ENCODE data around the gene TREML1. TPM values are rescaled to one million over a fixed set of nuclear protein-coding genes. Genes with fewer than 3 reads are reported as not detected.

The TREML1 gene
- total and polyA plus RNA-seq, 4 donors = 0.08 to 4.5 (median 0.12) TPM; not detected in 1

DNA sequence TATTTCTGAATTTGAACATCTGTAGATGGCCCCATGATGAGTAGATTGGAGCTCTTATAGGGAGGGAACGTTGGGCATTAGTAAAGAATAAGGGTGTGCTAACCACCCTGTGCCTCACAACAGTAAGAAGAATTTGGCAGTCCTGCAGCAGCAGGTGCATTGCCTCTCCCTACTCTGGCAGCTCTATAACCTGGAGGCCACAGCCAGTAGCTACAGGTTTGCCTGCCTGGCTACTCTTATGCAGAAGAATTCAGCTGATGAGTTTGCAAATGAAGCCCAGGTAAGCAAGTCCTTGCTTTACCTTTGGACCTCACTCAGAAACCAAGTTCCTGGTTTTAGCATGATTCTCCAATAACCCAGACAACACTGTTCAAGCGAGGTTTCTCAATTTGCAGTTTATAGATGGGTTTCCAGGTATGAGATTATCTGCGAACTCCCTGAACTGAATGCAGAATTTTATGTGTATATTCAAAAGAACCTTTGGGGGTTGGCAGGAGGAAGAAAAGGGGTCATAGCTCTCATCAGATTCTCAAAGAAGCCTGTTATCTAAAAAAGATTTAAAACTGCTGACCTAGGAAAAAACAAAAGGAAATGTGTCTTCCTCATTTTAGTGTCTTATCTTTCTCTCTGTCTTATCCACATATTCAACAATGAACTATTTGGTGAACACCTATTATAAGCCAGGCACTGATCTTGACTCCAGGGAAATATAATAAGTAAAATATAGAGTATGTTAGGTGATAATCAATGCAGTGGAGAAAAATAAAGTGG, 18.9 kb downstream of the TREML1 start:
- no peak overlapping the region for H3K4me3 ChIP-seq (ENCODE audit: low read depth in 1 of 3, low read length in 3 of 3)
- no peaks in the 10 kb centered on the region for H3K27me3 ChIP-seq (ENCODE audit: control insufficient read depth in 4 of 4, insufficient read depth in 4 of 4, low read length in 3 of 4)
- 94% methylated on average over 3 of the region's 3 CpGs for WGBS
- no peak for DNase-seq (ENCODE audit: low spot score)
- H3K27ac ChIP-seq (ENCODE audit: low read depth in 1 of 2, low read length in 2 of 2) = no peak overlapping the region
- no peak overlapping the region for H3K9ac ChIP-seq (ENCODE audit: low read depth in 1 of 2, low read length in 2 of 2)
- H3K36me3 ChIP-seq (ENCODE audit: control insufficient read depth in 4 of 4, insufficient read depth in 3 of 4, low read depth in 1 of 4, low read length in 3 of 4) = peaks cover 0 to 22% (median 8%) of the 10 kb centered on the region in 4 donors
- no peaks in the 10 kb centered on the region for H3K4me1 ChIP-seq (ENCODE audit: control insufficient read depth in 4 of 4, insufficient read depth in 4 of 4, low read length in 3 of 4)
- TF ChIP-seq, protein P1, sequence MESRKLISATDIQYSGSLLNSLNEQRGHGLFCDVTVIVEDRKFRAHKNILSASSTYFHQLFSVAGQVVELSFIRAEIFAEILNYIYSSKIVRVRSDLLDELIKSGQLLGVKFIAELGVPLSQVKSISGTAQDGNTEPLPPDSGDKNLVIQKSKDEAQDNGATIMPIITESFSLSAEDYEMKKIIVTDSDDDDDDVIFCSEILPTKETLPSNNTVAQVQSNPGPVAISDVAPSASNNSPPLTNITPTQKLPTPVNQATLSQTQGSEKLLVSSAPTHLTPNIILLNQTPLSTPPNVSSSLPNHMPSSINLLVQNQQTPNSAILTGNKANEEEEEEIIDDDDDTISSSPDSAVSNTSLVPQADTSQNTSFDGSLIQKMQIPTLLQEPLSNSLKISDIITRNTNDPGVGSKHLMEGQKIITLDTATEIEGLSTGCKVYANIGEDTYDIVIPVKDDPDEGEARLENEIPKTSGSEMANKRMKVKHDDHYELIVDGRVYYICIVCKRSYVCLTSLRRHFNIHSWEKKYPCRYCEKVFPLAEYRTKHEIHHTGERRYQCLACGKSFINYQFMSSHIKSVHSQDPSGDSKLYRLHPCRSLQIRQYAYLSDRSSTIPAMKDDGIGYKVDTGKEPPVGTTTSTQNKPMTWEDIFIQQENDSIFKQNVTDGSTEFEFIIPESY (IDR thresholded peaks at IDR 0.05) = no peak
- TF ChIP-seq HNF4A (conservative IDR thresholded peaks at IDR 0.05) (no peak), REST (IDR thresholded peaks at IDR 0.05) (no peak), MAX (IDR thresholded peaks at IDR 0.05) (no peak), FOXA2 (IDR thresholded peaks at IDR 0.05) (no peak), HNF4G (IDR thresholded peaks at IDR 0.05) (no peak), RAD21 (IDR thresholded peaks at IDR 0.05) (no peak), RXRA (IDR thresholded peaks at IDR 0.05) (no peak), TAF1 (conservative IDR thresholded peaks at IDR 0.05) (no peak), SP1 (IDR thresholded peaks at IDR 0.05) (no peak), FOXA1 (IDR thresholded peaks at IDR 0.05) (no peak)
- TF ChIP-seq, protein P2, sequence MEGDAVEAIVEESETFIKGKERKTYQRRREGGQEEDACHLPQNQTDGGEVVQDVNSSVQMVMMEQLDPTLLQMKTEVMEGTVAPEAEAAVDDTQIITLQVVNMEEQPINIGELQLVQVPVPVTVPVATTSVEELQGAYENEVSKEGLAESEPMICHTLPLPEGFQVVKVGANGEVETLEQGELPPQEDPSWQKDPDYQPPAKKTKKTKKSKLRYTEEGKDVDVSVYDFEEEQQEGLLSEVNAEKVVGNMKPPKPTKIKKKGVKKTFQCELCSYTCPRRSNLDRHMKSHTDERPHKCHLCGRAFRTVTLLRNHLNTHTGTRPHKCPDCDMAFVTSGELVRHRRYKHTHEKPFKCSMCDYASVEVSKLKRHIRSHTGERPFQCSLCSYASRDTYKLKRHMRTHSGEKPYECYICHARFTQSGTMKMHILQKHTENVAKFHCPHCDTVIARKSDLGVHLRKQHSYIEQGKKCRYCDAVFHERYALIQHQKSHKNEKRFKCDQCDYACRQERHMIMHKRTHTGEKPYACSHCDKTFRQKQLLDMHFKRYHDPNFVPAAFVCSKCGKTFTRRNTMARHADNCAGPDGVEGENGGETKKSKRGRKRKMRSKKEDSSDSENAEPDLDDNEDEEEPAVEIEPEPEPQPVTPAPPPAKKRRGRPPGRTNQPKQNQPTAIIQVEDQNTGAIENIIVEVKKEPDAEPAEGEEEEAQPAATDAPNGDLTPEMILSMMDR (IDR thresholded peaks at IDR 0.05; ENCODE audit: low read depth, low read length, missing input control) = no peak
- TF ChIP-seq, protein P3, sequence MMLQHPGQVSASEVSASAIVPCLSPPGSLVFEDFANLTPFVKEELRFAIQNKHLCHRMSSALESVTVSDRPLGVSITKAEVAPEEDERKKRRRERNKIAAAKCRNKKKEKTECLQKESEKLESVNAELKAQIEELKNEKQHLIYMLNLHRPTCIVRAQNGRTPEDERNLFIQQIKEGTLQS (IDR thresholded peaks at IDR 0.05) = no peak
- H3K9me3 ChIP-seq (ENCODE audit: control insufficient read depth in 4 of 4, low read length in 3 of 4) = no peaks in the 10 kb centered on the region

GRCh38 chr6:41132254-41132653, 21.9 kb downstream of the TREML1 start:
- H3K36me3 ChIP-seq (ENCODE audit: control insufficient read depth in 4 of 4, insufficient read depth in 3 of 4, low read depth in 1 of 4, low read length in 3 of 4) = peaks cover 0 to 10% (median 4%) of the 10 kb centered on the region in 4 donors
- 62% methylated on average over 2 of the region's 2 CpGs for WGBS
- TF ChIP-seq, protein P1 (IDR thresholded peaks at IDR 0.05) = no peak
- TF ChIP-seq RXRA (IDR thresholded peaks at IDR 0.05) (no peak), REST (IDR thresholded peaks at IDR 0.05) (no peak), SP1 (IDR thresholded peaks at IDR 0.05) (no peak), FOXA2 (IDR thresholded peaks at IDR 0.05) (no peak)
- TF ChIP-seq, protein P2 (IDR thresholded peaks at IDR 0.05; ENCODE audit: low read depth, low read length, missing input control) = no peak

More at GRCh38 chr6:41132254-41132653, 21.9 kb downstream of the TREML1 start:
- Histone ChIP-seq H3K9ac (ENCODE audit: low read depth in 1 of 2, low read length in 2 of 2) (no peak overlapping the region), H3K4me1 (ENCODE audit: control insufficient read depth in 4 of 4, insufficient read depth in 4 of 4, low read length in 3 of 4) (no peaks in the 10 kb centered on the region), H3K4me3 (ENCODE audit: low read depth in 1 of 3, low read length in 3 of 3) (no peak overlapping the region), H3K9me3 (ENCODE audit: control insufficient read depth in 4 of 4, low read length in 3 of 4) (no peaks in the 10 kb centered on the region), H3K27ac (ENCODE audit: low read depth in 1 of 2, low read length in 2 of 2) (no peak overlapping the region), H3K27me3 (ENCODE audit: control insufficient read depth in 4 of 4, insufficient read depth in 4 of 4, low read length in 3 of 4) (no peaks in the 10 kb centered on the region)
- DNase-seq (ENCODE audit: low spot score) = no peak

Data from liver (tissue), 9 donors.